Left forelimb (tissue), 1 donor: Measurements from ENCODE around the gene PRMT3.
"Not testable (repeated sequence)": the region's sequence is repeated elsewhere in the genome, so short reads cannot be mapped to it uniquely, and the experiment has no call there.

ENCODE experiments used
- DNase-seq: peaks from one replicate; pipeline ENCODE4 v3.0.0-alpha.2; 2018; ENCODE audit warnings: low spot score

Gene PRMT3

DNA sequence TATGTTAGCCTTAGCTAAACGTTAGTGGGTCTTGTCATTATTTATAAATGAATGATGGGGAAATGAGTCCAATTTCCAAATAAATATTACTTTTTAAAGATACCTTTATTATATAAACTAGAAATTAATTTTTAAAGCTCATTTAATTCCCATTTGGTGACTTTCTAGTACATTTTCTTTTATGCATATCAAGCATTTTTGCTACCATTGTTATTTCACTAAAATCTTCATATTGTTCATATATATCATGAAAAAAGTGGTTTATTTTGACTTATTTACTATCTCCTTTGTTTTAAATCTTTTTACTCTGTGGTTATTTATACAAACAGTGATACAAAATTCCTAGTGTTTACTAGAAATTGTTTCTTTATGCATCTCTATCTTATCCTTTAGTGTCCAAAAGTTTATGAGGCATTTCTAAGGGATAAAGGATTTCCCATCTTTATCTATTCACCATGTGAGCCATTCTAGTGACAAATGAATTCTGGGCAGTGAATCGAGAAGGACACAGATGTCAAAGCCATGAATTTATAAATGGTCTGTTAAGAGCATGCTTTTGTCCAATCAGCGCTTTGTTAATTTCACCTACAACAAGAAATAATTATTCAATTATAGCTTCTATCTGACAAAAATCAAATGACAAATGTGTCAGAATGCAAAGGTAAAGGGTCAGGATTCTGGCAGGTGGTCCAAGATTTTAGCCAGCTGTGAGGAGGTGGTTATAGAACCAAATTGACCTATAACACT lies 70.6 kb downstream of the PRMT3 start:
- no peak for DNase-seq

DNA sequence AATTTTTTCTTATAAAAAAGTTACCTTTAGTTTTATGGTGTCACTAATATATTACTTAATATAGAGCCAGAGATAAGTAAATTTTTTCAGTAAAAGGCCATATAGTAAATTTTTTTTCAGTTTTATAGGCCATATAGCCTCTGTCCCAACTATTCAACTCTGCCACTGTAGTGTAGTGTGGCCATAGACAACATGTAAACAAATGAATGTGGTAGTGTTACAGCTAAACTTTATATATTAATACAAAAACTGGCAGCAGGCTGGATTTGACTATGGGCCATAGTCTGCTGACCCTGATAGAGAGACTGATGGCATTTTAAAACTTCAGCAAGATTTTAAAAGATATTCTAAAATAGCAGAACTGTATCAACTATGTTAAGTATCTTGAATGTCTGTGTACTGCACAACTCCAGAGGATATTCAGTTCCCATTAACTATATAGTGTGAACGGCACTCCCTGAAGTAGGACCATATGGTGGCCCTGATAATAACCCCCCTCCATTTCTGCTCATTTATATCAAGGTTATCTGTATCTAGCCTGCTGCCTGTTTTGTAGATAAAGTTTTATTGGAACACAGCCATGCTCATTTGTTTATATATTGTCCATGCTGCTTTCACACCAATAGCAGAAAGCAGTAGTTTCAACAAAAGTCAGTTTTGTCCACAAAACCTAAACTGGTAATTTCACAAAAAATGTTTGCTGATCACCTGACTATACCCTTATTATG lies 71.6 kb downstream of the PRMT3 start:
- no peak for DNase-seq

DNA sequence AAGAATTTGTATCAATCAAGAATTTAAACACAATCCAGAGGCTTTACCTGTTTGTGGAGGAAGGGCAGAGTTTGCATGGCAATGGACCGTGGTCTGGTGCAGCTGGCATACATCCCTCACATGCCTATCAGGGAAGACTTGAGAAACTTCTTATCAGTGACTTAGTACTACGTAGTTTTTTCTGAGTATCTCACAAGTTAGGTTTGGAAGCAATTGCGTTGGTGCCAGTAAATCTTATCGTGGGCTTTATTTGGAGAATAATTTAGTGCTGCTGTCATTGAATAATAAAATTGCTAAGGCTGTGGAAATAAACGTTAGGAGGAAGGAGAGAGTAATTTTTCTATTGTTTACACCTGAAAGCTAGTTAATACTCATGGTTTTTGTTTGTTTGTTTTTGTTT lies 72.3 kb downstream of the PRMT3 start:
- no peak for DNase-seq

DNA sequence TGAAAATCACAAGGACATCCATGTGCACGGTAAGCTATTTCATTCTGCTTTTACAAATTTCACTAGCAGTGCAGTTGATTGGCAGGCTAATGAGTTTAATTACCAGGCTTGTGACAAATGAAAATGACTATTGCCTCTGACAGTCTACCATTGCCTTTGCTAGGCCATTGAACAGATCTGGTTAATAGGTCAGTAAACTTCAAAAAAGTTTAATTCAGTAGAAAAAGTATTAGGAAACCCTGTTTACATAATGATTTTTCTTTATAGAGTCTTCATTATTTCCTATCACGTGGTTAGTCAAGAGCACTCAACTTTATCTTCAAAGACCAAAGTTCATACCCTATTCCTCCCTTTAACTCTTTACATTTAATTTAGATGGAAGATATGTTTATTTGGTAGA lies 77.0 kb downstream of the PRMT3 start:
- no peak for DNase-seq

GRCh38 chr11:20467487-20468185 lies 80.1 kb downstream of the PRMT3 start:
- no peak for DNase-seq

DNA sequence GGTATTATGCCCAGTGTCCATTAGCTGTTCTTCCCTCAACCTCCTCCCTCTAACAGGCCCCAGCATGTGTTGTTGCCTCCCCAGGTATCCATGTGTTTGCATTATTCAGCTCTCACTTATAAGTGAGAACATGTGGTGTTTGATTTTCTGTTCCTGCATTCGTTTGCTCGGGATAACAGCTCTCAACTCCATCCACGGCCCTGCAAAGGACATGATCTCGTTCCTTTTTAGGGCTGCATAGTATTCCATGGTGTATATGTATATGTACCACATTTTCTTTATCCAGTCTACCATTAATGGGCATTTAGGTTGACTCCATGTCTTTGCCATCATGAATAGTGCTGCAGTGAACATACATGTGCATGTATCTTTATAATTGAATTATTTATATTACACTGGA lies 82.8 kb downstream of the PRMT3 start:
- no peak for DNase-seq

DNA sequence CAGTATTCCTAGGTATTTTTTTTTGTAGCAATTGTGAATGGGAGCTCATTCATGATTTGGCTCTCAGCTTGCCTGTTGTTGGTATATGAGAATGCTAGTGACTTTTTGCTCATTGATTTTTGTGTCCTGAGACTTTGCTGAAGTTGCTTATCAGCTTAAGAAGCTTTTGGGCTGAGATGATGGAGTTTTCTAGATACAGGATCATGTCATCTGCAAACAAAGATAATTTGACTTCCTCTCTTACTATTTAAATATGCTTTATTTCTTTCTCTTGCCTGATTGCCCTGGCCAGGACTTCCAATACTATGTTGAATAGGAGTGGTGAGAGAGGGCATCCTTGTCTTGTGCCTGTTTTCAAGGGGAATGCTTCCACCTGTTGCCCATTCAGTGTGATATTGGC lies 84.4 kb downstream of the PRMT3 start:
- DNase-seq = not testable (repeated sequence)

GRCh38 chr11:20474176-20474881 lies 86.8 kb downstream of the PRMT3 start:
- no peak for DNase-seq

DNA sequence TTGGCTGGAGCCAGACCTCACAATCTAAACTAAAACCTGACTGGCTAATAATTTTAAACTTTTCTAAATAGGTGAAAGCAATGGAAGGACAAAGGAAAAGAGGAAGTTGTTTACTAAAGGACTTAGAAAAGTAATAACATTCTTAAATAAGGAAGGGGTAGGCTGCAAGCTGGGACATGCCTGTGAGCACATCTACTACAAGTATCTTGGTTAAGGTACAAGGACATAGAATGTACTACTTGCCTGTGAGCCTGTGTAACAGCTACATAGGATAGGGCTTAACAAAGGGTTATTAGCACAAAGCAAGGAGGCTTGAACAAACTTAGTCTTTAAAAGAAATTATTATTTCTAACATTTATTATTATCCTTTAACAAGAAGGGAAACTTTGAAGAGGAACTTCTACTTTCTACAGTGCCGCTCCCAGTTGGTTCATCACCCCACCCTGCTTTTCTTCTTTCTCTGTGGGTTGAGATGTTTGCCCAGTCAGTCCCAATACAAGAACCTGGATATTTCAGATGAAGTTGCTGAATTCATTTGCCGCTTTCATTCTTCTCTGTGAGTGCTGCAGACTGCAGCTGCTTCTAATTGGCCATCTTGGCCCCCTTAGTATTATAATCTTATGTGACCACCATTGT lies 87.5 kb downstream of the PRMT3 start:
- DNase-seq = no peak

- DNase-seq = no peak
Measured at GRCh38 chr11:20477418-20478090, 90.0 kb downstream of the PRMT3 start.

DNA sequence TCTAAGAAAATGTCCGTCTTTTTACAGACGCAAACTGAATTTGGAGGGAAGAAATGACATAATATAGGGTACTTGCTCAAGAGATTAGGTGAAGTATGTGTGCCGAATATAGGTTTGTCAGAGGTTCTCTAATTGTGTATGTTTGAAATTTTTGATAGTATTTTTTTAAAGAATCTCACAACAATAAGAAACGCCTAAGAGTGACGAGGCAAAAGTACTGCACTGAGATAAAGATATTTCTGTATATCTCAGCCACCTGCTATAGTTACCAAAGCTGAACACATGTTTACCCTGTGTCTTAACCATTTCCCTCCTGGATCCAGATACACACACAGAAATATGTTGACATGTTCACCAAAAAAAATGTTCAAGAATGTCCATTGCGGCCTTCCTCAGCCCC lies 92.0 kb downstream of the PRMT3 start:
- no peak for DNase-seq

GRCh38 chr11:20483931-20484330 lies 96.4 kb downstream of the PRMT3 start:
- DNase-seq = no peak

DNA sequence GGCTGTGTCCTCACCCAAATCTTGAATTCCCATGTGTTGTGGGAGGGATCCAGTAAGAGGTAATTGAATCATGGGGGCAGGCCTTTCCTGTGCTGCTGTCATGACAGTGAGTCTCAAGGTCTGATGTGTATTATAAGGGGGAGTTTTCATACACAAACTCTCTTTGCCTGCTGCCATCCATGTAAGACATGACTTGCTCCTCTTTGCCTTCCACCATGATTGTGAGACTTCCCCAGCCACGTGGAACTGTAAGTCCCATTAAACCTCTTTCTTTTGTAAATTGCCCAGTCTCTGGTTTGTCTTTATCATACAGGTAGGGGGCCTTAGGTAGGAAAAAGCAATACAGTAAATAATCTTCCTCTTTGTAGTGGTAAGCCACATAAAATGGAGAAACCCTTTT lies 96.9 kb downstream of the PRMT3 start:
- not testable (repeated sequence) for DNase-seq

GRCh38 chr11:20488352-20488751 lies 100.8 kb downstream of the PRMT3 start:
- no peak for DNase-seq

- DNase-seq = no peak
Measured at GRCh38 chr11:20489948-20490347, 102.4 kb downstream of the PRMT3 start.

- DNase-seq = no peak
Measured at GRCh38 chr11:20493340-20493739, 105.8 kb downstream of the PRMT3 start.

GRCh38 chr11:20497124-20497792 lies 109.7 kb downstream of the PRMT3 start:
- no peak for DNase-seq

GRCh38 chr11:20501252-20501651 lies 113.7 kb downstream of the PRMT3 start:
- DNase-seq = no peak

GRCh38 chr11:20501971-20502370 lies 114.5 kb downstream of the PRMT3 start:
- DNase-seq = no peak

GRCh38 chr11:20511982-20512381 lies 124.5 kb downstream of the PRMT3 start:
- DNase-seq = no peak

DNA sequence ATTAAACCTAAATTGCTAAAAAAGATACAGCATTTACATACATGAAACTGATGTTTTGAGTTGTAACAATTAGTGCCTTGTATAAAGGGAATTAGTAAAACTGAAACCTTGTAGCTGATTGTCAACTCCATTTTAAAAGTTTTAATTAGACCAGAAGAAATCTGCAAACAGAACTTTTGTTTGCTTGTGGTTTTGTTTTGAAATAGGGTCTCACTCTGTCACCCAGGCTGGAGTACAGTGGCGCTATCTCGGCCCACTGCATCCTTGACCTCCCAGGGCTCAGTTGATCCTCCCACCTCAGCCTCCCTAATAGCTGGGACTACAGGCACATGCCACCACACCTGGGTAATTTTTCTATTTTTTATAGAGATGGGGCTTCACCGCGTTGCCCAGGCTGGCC lies 125.4 kb downstream of the PRMT3 start:
- DNase-seq = no peak
